ENCODE data around the gene MTHFD2. TPM values are rescaled to one million over a fixed set of nuclear protein-coding genes. Genes with fewer than 3 reads are reported as not detected.

Gene MTHFD2
- total and polyA plus RNA-seq, 12 donors = 12.4 to 32.6 (median 19.0) TPM

DNA sequence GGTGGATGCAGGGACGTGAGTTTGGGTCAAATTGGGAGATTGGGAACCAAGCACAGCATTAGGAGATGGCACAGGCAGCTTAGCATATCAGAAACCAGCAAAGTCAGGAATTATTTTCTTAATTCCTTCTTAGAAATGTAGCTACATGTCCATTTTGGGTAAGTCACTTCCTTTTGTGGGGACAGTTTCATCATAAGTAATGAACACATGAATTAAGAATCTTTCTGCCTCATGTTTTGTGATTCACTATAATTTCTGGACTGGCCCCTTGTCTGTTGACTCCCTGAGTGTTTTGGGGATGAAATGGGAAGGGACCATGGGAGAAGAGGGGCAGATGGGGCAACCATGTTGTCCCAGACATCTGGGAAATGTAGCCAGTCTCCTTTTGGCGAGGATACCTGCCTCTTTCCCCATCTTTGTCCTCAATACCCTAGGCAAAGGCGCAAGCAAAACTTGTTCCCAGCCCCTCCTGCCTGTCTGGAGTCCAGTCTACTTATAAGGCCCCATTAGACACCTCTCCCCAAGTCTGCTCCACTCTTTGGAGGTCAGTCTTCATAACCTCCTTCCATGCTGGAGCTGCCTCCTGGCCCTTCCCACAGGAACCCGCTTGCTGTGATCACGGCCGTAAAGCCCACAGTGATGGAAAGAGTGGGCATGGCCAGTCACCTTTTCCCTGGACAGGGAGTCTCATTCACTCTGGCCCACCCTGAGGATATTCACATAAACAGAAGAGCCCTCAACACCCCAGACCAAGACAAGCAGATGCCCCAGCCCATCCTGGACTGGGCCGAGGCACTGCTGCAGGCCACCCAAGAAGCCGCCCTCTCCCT is 25.7 kb downstream of the MTHFD2 start:
- H3K9me3 ChIP-seq = no peaks in the 10 kb centered on the region
- intact Hi-C loops (cut with DNase I) = no loop called here
- H3K27ac ChIP-seq = peak overlapping the region in 2 of 10 donors; percentile 22 to 35

GRCh38 chr2:74225698-74226459 is 27.5 kb downstream of the MTHFD2 start:
- H3K27ac ChIP-seq = peak overlapping the region in 9 of 10 donors; percentile 44 to 87 (median 74)
- no peaks in the 10 kb centered on the region for H3K9me3 ChIP-seq
- no peaks in the 10 kb centered on the region for H3K27me3 ChIP-seq
- H3K4me3 ChIP-seq = peak overlapping the region in 1 of 10 donors; percentile 44
- peaks cover 0 to 27% (median 9%) of the 10 kb centered on the region in 9 donors for H3K4me1 ChIP-seq
- TF ChIP-seq, protein P1, sequence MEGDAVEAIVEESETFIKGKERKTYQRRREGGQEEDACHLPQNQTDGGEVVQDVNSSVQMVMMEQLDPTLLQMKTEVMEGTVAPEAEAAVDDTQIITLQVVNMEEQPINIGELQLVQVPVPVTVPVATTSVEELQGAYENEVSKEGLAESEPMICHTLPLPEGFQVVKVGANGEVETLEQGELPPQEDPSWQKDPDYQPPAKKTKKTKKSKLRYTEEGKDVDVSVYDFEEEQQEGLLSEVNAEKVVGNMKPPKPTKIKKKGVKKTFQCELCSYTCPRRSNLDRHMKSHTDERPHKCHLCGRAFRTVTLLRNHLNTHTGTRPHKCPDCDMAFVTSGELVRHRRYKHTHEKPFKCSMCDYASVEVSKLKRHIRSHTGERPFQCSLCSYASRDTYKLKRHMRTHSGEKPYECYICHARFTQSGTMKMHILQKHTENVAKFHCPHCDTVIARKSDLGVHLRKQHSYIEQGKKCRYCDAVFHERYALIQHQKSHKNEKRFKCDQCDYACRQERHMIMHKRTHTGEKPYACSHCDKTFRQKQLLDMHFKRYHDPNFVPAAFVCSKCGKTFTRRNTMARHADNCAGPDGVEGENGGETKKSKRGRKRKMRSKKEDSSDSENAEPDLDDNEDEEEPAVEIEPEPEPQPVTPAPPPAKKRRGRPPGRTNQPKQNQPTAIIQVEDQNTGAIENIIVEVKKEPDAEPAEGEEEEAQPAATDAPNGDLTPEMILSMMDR (IDR thresholded peaks at IDR 0.05) = no peak
- DNase-seq (peak; percentile 28 to 33), ATAC-seq (peak; percentile 26 to 71 (median 56))
- 49 to 56% methylated on average over 4 of the region's 4 CpGs for WGBS, 2 donors
- intact Hi-C loops (cut with DNase I) = no loop called here
- H3K36me3 ChIP-seq = peaks cover 0 to 13% (median 0%) of the 10 kb centered on the region in 9 donors

More for the DNA sequence above, 25.7 kb downstream of the MTHFD2 start:
- 94% methylated on average over 8 of the region's 8 CpGs for WGBS, 2 donors
- no peak overlapping the region for H3K4me3 ChIP-seq
- TF ChIP-seq, protein P1 (IDR thresholded peaks at IDR 0.05) = no peak
- ATAC-seq (no peak), DNase-seq (no peak)
- peaks cover 0 to 15% (median 0%) of the 10 kb centered on the region in 9 donors for H3K36me3 ChIP-seq
- H3K27me3 ChIP-seq = no peaks in the 10 kb centered on the region
- H3K4me1 ChIP-seq = peaks cover 0 to 27% (median 9%) of the 10 kb centered on the region in 9 donors

DNA sequence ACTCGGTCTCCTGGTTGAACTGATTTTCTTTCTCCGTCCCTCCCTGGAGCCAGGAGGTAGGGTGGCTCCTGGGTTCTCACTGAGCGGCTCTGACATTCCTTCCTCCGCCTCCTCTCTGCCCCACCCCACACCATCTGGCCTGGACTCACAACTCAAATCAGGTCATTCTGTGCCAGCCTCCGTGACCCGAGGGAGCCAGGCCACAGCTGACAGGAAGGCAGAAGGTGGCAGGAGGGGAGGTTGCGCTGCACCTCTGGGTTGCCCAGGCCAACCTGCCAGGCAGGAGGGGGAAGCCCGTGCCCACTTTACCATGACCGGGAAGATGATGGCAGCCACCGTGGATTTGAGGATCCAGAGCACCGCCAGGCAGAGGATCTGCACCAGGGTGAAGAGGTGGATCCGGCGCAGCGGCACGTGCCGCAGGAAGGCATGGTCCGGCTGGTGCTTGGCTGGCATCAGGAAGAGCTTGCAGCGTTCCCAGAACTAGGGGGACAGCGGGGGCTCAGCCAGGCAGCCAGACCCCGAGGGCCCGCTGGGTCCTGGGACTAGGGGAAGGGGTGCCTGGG is 28.3 kb downstream of the MTHFD2 start:
- WGBS, 2 donors = 38 to 65% methylated on average over 21 of the region's 21 CpGs
- H3K36me3 ChIP-seq = peaks cover 0 to 4% (median 0%) of the 10 kb centered on the region in 9 donors
- peaks cover 0 to 27% (median 9%) of the 10 kb centered on the region in 9 donors for H3K4me1 ChIP-seq
- intact Hi-C loops (cut with DNase I) = no loop called here
- TF ChIP-seq, protein P1 (IDR thresholded peaks at IDR 0.05) = no peak
- no peaks in the 10 kb centered on the region for H3K27me3 ChIP-seq
- DNase-seq = peak; percentile 54 to 57
- peak overlapping the region in 8 of 10 donors; percentile 7 to 44 (median 34) for H3K4me3 ChIP-seq
- ATAC-seq = peak; percentile 75 to 89 (median 81)
- H3K27ac ChIP-seq = peak overlapping the region in 9 of 10 donors; percentile 44 to 87 (median 77)
- H3K9me3 ChIP-seq = no peaks in the 10 kb centered on the region

DNA sequence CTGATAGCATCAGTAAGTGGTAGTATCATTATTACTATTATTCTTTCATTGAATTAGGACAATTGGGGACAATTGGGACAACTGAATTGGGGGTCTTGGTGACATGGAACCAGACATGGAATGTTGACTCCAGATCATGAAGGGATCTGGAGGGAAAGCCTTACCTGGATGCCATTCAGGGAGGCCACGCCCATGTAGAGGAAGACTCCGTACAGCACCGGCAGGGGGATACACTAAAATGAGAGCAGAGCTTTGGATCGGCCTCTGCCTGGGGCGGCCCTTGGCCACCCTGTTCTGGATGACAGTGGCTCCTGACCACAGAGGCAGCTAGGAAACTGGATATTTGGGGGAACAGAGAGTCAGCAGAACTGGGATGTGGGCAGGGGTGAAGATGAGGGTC is 29.2 kb downstream of the MTHFD2 start:
- Histone ChIP-seq H3K36me3 (no peaks in the 10 kb centered on the region), H3K27ac (peak overlapping the region in 7 of 10 donors; percentile 22 to 87 (median 77)), H3K27me3 (no peaks in the 10 kb centered on the region), H3K4me3 (peak overlapping the region in 6 of 10 donors; percentile 21 to 44 (median 35)), H3K4me1 (peaks cover 0 to 27% (median 9%) of the 10 kb centered on the region in 9 donors), H3K9me3 (no peaks in the 10 kb centered on the region)
- peak in 4 of 8 donors; percentile 24 to 50 (median 29) for ATAC-seq
- intact Hi-C loops (cut with DNase I) = no loop called here
- no peak for DNase-seq
- 71 to 78% methylated on average over 5 of the region's 5 CpGs for WGBS, 2 donors
- TF ChIP-seq, protein P1 (IDR thresholded peaks at IDR 0.05) = peak in 3 of 9 donors; percentile 15 to 22 (median 18)
